GM19397 (cell line): ENCODE data around the gene CRACDL.

ENCODE experiments used
- ATAC-seq: cut with Tn5 transposase; IDR thresholded peaks from one replicate; pipeline ENCODE4 v1.9.1; 2021; ENCODE audit warnings: mild to moderate bottlenecking, moderate library complexity; ENCODE audit not compliant: unreplicated experiment

Gene CRACDL

DNA sequence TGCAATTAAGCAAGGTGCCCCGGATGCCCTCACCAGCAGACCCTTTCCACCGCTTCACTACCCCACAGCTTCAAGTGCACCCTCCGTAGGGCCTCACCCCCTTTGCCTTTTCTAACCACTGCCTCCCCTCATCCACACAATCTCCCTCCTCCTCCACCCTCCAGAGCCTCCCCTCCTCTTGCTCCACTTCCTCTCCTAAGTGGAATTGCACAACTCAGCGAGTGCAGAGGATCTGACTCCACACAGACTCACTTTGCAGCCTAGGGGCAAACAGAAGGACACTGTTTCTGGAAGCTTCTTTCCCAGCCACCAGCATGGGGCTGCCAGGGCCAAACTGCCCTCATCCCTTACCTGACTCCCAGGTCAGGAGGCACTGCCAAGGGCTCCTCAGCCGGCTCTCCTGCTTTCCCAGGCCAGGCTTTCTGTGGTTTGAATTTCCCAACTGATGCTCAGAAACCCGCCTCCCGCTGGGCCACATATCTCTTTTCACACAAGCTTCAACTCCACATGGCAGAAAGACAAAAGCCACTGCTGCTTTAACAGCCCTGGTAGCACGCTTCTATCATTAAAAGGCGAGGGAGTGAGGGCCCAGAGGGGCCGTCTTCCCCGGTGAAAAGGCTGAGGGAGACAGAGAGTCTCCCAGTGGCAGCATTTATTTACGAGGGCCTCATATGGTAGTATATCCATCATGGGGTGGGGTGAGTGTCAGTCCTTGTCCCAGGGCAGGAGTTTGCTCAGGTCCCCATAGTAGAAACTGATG lies 130.4 kb downstream of the CRACDL start:
- ATAC-seq: no peak

DNA sequence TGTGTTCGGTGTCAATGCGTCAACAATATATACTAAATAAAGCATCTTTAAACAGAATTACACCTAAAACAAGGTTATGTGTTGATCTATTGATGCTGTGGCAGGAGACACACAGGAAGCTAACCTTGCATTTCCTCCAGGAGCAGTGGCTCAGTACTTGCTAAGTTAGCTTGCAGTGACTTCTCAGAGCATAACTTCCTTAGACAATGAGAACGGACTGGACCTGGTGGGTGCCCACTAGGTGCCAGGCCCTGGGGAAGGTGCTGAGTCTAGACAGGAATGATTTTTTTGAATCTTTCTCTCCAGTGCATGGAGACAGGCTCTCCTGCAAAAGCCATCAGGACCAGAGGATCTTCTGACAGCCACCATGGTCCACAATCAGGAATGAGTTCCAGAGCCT lies 131.3 kb downstream of the CRACDL start:
- no peak for ATAC-seq

DNA sequence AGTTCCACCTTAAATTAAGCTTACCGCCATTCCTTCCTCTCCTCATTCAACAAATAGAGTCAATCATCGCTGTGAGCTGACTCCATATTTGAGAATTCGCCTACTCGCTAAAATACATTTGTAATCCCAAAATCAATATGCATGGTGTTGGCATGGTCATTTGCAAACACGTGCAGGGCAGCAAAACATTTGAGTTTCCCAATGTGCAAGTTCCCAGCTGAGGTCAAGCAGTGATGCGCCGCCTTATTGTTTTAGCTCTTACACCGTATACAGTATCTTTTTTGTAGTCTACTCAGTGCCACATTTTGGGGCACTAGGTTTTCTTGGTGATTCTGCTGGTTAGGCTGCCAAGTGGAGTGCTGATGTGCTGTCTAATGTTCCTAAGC lies 131.8 kb downstream of the CRACDL start:
- no peak for ATAC-seq

DNA sequence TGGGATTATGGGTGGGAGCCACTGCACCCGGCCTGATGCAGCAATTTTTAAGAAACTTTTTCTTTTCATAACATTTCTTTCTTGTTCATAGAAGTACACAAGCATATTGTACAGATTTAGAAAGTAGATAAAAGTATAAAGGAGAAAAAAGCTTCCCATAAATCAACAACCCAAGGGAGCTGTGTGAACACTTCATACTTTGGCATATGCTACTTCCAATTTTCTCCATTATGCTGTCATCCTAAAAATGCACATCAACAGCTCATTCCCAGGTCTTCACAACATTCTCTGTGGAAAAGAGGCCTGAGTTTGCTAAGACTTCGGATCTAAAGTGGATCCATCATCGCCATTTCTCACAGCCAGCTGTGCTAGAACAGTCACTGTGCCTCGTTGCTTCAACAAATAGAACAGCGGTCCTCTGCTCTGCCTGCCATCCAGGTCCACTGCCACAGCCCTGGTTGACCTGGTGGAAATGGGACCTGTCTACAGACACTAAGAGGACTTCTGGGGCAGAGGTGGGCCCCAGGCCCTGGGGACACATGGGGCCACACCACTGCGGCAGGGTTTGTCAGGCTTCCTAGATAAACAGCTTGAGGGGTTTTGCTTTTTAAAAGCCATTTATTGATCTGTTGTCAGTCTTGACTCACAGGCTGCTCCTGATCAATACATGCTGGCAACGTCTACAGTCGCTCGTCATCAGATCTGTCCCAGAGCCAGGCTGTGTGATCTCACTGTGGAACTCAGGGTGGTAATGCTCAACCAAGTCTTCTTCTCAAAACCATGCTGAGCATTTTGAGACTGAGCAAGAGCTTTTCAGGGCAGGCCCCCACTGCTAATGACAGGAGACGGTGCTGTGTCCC lies 132.4 kb downstream of the CRACDL start:
- ATAC-seq: no peak

DNA sequence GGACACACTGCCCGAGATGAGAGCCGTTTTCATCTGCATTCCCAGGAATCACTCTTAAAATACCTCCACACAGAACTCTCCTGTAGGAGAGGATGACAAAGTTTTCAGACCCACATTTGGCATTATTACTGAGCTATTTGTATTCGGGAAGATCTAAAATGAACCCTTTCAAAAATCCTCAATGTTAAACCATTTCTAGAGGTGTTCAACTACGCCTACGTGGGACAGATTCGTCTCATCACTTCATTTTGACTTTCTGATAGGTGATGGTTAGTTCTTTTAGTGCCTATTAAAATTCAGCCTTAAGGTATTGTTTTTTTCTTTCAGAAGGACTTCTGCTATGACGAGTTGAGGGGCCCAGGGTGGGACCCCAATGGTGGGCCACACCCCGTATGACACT lies 133.7 kb downstream of the CRACDL start:
- no peak for ATAC-seq

DNA sequence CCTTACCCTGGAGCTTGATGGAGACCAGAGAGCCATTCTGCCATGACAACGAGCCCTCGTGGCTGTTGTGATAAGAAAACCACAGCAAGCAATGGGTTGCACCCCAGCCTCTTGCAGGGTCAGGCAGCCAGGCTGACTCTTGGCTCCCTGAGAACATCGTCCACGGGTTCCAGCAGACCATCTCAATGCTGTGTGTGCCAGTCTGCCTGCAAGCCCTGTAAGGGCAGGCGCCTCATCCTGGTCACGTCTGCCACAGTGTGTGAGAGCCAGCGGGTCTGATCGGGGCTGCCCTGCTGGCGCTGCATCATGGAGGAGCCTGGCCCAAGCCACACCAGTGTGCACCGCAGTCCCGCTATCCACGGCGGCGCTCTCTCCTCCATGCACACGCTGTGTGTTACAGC lies 134.1 kb downstream of the CRACDL start:
- no peak for ATAC-seq

DNA sequence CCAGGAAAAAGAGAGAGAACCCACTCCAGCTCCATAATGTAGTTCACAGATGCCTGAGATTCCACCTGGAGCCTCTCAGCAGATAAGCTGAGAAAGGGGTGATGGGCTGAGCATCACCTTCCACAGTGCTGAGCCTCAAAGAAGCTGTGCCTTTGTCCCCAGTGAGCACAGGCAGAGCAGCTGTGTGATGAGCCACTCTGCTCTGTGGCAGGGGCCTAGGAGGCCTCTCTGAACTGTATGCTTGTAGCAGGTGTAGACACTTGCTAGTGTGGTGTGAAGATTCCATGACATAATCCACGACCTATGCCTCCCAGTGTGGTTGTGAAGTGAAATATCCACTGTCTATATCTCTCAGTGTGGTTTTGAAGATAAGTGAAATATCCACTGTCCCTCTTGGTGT lies 134.7 kb downstream of the CRACDL start:
- ATAC-seq: no peak

DNA sequence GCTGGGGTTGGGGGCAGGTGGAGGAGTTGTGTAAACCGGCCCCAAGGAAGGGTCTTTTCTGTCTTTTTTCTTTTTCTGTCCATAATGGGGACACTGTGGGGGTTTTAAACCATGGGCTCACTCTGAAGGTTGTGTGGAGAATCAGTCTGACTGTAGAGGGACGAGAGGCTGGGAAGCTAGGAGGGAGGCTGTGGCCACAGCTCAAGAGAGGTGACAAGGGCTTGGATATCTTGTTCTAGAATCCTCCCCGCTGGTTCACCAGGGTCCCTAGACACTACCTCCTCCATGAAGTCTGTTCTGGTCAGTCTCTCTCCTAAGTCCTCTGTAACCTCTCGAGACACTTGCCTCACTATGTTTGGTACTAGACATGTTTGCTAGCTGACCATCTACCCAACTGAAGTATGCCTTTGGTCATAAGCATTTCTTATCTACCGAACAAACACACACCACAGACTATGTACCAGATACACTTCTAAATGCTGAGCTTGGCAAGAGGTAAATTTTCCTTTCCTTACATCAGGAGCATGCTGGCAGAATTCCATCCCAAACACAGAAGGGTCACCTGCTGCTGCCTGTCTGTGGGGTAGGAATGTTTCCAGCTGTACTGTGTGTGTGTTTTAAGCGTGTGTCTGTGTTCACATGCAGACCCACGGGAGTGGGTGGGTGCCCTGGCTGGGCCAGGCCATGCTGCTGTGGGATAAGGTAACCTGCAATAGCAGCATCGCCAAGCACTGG lies 135.5 kb downstream of the CRACDL start:
- no peak for ATAC-seq

DNA sequence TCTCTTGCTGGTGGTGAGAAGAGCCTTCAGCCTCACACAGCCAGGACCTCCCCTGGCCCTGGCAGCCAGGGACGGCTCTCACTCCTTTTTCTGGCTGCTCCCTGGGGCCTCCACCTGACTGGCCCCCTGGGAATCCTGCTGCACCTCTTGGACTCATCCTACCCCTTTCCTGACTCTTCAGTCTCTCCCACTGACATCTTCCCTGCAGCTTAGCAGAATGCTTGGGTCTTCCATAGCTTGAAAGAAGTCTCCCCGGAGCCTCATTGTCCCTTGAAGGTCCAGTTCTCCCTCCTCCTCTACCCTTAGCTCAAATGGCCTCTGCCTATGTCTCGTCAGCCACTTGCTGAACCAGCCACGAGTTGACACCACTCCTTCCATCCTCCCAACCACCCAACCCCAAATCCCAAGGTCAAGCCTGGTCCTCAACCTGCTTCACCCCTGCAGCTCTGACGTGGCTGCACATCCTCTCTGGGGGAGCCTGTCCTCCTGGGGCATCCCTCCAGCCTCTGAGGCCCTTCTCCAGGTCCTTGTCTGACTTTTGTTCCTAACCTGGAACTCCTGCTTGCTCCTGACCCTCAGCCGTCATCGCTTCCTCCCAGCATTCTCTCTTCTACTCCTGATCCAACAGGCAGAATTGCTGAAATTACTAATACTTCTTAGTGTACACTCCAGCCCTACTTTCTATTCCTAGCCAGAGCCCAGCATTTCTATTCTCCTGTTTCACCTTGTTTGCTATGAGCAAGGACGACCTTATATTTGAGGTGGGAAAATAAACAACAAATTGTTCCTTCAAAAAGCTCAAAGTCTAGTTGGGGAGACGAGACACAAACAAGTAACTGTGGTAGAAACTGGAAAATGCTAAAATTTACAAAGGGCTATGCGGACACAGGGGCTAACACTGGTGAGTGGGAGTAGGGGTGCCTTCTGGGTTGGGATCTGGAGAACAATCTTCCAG lies 136.4 kb downstream of the CRACDL start:
- no peak for ATAC-seq

DNA sequence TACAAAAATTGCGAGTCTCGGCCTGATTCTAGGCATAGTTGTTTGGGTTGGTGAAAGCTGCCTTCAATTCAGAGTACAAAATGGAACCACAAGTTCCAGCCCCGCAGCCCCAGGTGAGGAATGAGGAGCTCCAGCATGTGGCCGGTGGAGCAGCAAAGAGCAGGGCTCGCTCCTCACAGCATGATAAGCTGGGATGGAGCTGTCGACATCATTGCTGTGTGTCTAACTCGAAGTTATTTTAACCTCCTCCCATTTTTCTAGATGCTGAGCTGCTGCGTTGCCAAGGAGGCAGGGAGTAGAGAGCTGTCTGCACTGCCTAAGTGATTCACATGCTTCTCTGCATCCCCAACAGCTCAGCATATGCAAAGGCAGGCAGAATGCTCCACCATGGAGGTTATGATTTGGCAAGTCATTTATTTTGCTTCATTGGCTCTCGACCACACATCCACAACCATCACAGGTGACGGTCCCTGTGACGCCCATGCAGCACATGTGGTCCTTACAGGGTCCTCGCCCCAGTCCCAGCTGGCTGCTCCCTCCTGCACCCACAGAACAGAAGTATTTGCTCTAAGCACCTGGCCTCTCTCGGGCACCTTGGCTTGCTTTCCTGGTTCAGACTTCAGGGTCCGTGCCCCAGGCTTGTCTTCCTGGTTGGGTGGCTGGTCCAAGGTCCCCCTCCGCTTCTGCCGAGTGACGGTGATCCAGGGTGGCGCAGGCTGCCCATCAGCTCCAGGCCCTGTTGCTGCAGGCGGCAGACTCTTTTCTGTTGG lies 139.1 kb downstream of the CRACDL start:
- ATAC-seq: no peak

DNA sequence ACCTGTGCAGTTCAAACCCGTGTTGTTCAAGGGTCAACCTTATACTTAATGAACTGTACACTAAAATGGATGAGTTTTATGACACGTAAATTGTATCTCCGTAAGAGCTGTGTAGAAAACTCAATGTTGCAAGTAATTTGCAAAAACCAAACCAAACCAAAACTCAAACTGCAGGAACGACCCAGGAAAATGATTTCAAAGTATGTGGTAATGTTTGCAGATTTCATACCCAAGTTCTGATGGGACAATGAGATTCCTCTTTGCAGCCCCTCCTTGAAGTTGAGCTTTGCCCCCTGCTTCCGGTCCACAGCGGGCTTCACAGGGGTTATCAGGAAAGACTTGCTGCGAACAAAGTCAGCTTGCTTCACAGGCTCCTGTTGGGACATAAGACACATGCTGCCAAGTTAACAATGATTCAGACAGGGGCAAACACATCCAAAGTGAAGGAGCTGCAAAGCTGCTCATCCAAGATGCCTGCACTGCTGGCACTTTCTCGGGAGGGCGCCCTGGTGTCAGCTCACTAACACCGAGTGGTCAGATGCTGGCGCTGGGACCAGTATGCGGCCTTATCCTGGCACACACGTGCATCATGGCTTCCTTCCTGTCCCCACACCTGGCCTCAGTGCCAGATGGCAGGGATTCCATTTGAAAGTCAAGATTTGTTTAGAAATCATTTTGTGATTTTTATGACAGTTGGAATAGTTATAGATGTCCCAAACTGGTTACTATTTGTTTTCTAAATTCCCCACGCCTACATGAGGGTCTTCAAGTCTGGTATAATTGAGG lies 139.9 kb downstream of the CRACDL start:
- no peak for ATAC-seq

DNA sequence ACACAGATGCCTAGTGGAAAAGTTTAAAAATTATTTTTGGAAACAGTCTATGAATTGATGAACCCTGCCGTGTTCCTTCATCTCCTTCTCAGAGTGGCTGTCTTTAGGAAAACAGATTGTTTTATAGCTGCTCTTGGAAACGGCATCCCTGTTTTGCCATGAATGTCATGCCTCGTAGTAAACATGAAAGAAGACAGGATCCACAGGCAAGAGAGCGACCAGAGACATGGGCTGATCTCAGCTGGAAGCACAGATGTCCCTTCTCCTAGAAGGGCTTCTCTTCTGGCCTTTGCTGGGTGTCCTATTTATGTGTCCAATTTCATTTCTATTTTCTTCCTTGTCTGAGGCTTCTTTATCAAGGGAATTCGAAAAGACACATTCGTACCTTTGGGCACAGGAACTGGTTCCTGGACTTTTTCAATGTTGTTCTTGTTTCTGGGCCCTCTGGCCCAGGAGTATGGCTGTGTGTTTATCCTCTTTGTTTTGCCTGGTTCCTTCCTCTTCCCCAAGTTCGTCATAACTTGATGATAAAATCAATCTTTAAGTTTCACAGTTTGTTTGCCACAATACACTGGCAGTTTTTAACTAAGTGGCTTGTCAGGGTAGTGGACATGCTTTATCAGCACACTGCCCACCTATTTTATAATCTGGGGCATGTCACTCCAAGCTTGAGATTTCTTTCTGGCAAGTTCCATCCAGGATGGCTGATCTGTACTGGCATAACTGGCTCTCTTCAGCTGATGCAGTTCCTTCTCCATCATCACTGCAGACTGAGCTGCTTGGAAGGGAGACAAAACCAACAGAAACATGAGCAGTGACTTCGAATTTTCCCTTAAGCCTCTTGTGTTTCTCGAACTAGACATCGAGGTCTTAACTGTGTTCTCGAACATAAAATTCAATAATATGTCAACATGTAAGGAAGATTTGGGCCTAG lies 141.9 kb downstream of the CRACDL start:
- no peak for ATAC-seq

DNA sequence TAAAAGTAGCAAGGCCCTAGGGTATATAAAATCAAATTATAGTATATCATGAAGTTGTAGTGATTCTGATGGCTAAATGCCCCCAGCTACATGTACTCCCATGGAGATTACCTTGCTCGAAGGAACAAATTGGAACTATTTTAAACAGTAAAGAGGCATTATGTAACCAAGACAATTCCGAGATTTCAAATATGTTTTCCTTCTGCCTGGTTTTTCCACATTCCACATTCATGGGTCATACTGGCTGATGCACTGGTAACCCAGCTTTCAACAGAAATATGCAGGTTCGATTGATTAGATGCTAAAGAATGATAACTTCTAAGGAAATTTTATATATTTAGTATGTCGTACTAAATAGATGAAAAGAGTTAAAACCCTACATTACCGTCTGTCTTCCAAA lies 142.8 kb downstream of the CRACDL start:
- ATAC-seq: no peak

DNA sequence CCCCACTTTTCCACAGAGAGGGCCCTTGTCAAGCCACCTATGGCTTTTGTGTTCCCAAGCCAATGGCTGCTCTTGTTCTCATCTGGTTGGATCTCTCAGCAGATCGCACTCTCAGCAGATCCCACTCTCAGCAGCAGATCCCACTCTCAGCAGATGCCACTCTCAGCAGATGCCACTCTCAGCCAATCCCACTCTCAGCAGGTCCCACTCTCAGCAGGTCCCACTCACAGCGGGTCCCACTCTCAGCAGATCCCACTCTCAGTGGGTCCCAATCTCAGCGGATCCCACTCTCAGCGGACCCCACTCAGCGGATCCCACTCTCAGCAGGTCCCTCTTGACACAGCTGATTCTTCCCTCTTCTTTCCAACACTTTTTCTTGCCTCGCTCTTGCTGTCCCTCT lies 145.8 kb downstream of the CRACDL start:
- no peak for ATAC-seq

DNA sequence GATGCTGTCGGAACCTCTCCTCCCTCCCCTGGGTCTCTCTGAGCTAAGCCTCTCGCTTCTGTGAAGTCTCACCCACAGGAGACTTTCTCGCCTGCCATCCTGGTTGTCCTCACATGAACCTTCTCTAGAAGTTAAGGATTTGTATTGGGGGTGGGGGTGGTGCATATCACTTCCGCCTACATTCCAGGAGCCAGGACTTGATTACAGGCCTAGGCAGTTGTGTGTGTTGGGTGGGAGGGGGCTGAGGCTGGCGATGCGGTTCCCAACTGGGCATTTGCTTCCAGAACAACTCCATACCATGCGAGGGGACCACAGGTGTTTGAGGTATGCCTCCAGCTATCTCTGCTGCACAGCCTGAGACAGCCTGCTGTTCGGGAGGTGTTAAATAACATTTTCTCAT lies 148.3 kb downstream of the CRACDL start:
- ATAC-seq: no peak

DNA sequence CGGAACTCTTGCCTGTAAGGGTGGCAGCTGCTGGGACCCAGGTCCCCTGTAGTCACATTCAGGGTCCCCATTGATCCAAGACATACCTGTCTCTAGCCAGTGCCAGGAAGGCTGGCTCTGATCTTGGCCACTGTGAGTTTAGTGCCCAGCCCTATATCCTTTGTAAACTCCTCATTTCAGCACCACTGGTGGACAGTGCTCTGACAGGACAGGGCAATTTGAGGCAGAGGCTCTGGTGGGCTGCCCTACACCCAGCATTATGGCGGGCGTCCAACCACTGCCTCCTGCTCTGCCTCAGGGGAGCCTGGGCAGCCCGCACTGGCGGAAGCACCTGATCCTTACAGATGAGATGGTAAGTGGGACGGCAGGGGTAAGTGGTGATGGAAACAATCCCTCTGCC lies 149.8 kb downstream of the CRACDL start:
- ATAC-seq: no peak

DNA sequence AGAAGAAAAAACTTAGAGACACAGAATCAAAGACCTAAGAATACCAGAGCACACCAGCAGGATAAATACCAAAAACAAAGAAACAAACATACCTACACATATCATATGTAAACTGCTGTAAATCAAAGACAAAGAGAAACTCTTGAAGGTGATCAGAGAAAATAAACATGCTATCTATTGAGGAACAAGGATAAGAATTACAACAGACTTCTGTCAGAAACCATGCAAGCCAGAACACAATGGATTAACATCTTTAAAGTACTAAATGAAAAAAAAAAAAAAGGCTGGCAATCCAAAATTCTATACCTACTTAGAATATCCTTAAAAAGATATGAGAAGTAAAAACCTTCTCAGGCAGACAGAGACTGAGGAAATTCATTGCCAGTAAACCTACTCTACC lies 153.5 kb downstream of the CRACDL start:
- ATAC-seq: no peak

DNA sequence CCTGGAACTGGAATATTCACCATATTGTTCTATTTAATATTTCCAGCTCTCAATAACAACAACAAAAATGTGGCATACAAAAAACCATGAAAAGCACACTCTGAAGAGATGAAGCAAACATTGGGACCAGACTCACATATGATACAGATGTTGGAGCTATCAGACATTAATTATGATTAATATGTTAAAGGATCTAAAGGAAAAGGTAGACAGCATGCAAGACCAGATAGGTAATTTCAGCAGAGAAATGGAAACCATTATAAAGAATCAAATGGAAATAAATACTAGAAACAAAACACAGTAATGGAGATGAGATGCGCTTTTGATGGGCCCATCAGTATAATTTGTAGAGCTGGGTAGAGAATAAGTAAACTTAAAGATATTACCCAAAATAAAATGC lies 154.2 kb downstream of the CRACDL start:
- ATAC-seq: no peak
